ENCODE measurements around the gene TFPI2. TPM values are rescaled to one million over a fixed set of nuclear protein-coding genes. Genes with fewer than 3 reads are reported as not detected.

TFPI2 gene
- polyA plus RNA-seq, 6 donors from 2014 or later: 0.74 TPM; not detected in 5

Other genes starting within 250 kb of the TFPI2 start
- gene GNGT1, start 15.8 kb upstream of the TFPI2 start, polyA plus RNA-seq (ENCODE audit: low read depth in 6 of 6): not detected
- 10 to 100 TPM in 1 of 6 donors, 1 to 10 TPM in 5; 1.1 to 11.9 (median 5.4) TPM for gene GNG11, start 31.0 kb upstream of the TFPI2 start, polyA plus RNA-seq (ENCODE audit: low read depth in 6 of 6)
- gene BET1, start 113.6 kb upstream of the TFPI2 start, polyA plus RNA-seq (ENCODE audit: low read depth in 6 of 6): 10 to 100 TPM; 16.5 to 29.3 (median 26.8) TPM